Activated CD4-positive, alpha-beta T cell treated with anti-CD3 and anti-CD28 coated beads for 36 hours (primary cell): ENCODE data around the gene MACO1. TPM values are rescaled to one million over a fixed set of nuclear protein-coding genes. Genes with fewer than 3 reads are reported as not detected.
"Not testable (repeated sequence)": the region's sequence is repeated elsewhere in the genome, so short reads cannot be mapped to it uniquely, and the experiment has no call there.

ENCODE experiments used
- ATAC-seq: fragments of 200-7000 bp; cut with Tn5 transposase; one replicate; pipeline ENCODE4 v1.10.0; 2021; ENCODE audit warnings: mild to moderate bottlenecking, moderate library complexity
- CTCF ChIA-PET: fragments of 350-600 bp; sonication (Branson Sonifier 250); formaldehyde crosslinking; loops from one replicate; lab custom pipeline; 2021; ENCODE audit warnings: antibody characterized with exemption; lab: Charles Lee
- POLR2A ChIA-PET: fragments of 350-600 bp; sonication (Branson Sonifier 250); formaldehyde crosslinking; loops from one replicate; lab custom pipeline; 2021; ENCODE audit warnings: antibody characterized with exemption, inconsistent platforms; lab: Charles Lee
- DNase-seq: peaks from one replicate; pipeline ENCODE4 v3.0.0-alpha.2; 2020
- H3K27ac Mint-ChIP-seq: one replicate; pipeline ENCODE4 v1.8.0; 2021; ENCODE audit warnings: mixed read lengths
- H3K27me3 Mint-ChIP-seq: one replicate; pipeline ENCODE4 v1.8.0; 2021; ENCODE audit warnings: mixed read lengths
- H3K36me3 Mint-ChIP-seq: one replicate; pipeline ENCODE4 v1.8.0; 2021; ENCODE audit warnings: low read depth, mixed read lengths
- H3K4me1 Mint-ChIP-seq: one replicate; pipeline ENCODE4 v1.8.0; 2021; ENCODE audit warnings: mixed read lengths
- H3K4me3 Mint-ChIP-seq: one replicate; pipeline ENCODE4 v1.8.0; 2021; ENCODE audit warnings: mild to moderate bottlenecking, moderate library complexity, mixed read lengths
- H3K9me3 Mint-ChIP-seq: one replicate; pipeline ENCODE4 v1.8.0; 2021; ENCODE audit warnings: low read depth, mixed read lengths
- intact Hi-C, 2 experiments: fragments of 100-400 bp; cut with DNase I in 1 of 2; cut with micrococcal nuclease in 1 of 2; formaldehyde crosslinking; loops; one replicate each; pipeline versions ENCODE4 v1.14.2 to v1.15.1; 2022 to 2024; cut with DNase I, micrococcal nuclease
- total RNA-seq, 2 experiments: library from RNA; stranded (reverse); gene quantifications; one replicate each; pipeline ENCODE4 v1.2.3, GENCODE V29; 2021

MACO1 gene
- total RNA-seq, 2 experiments from 2014 or later: 15.7 to 18.5 TPM

GRCh38 chr1:25439287-25439686 lies 8.6 kb downstream of the MACO1 start:
- Mint-ChIP-seq H3K9me3 (no peaks in the 10 kb centered on the region), H3K4me3 (no peak overlapping the region), H3K36me3 (peaks cover 12% of the 10 kb centered on the region), H3K27me3 (no peaks in the 10 kb centered on the region), H3K27ac (no peak overlapping the region), H3K4me1 (peaks cover 55% of the 10 kb centered on the region)
- ATAC-seq (no peak), DNase-seq (no peak)
- ChIA-PET POLR2A (interaction anchor here (0.8 kb wide), 1 partner anchor 74 kb away, joined by 5 read pairs; no protein-coding TSS in a partner anchor), CTCF (interaction anchor here (0.7 to 1.1 kb wide), 2 partner anchors 11 to 410 kb away, joined by 4 read pairs; no protein-coding TSS in a partner anchor)
- intact Hi-C loops: loop anchor here in 1 of 2 experiments (5.0 kb wide), 1 partner anchor 38 kb away; no protein-coding TSS in a partner anchor

- CTCF ChIA-PET: interaction anchor here (0.8 to 1.5 kb wide), 4 partner anchors 9 to 14 kb away, joined by 3 to 5 read pairs (median 3); no protein-coding TSS in a partner anchor
- no peak for DNase-seq
- ATAC-seq: no peak
- H3K9me3 Mint-ChIP-seq: no peaks in the 10 kb centered on the region
- no peak overlapping the region for H3K4me3 Mint-ChIP-seq
- H3K4me1 Mint-ChIP-seq: peaks cover 40% of the 10 kb centered on the region
- POLR2A ChIA-PET: no interaction called here
- no peaks in the 10 kb centered on the region for H3K27me3 Mint-ChIP-seq
- intact Hi-C loops: no loop called here
- peaks cover 18% of the 10 kb centered on the region for H3K36me3 Mint-ChIP-seq
- no peak overlapping the region for H3K27ac Mint-ChIP-seq
Observed at GRCh38 chr1:25442178-25442577, 11.5 kb downstream of the MACO1 start.

GRCh38 chr1:25443030-25443699 lies 12.5 kb downstream of the MACO1 start:
- peaks cover 45% of the 10 kb centered on the region for H3K4me1 Mint-ChIP-seq
- no peak for ATAC-seq

GRCh38 chr1:25444604-25445003 lies 13.9 kb downstream of the MACO1 start:
- CTCF ChIA-PET, DNase-seq, H3K27me3 Mint-ChIP-seq, H3K4me3 Mint-ChIP-seq, H3K27ac Mint-ChIP-seq, ATAC-seq, POLR2A ChIA-PET, intact Hi-C loops, H3K9me3 Mint-ChIP-seq: not testable (repeated sequence)
- H3K36me3 Mint-ChIP-seq: peaks cover 13% of the 10 kb centered on the region
- H3K4me1 Mint-ChIP-seq: peaks cover 45% of the 10 kb centered on the region

More at GRCh38 chr1:25443030-25443699, 12.5 kb downstream of the MACO1 start:
- Mint-ChIP-seq H3K9me3 (no peaks in the 10 kb centered on the region), H3K36me3 (peaks cover 13% of the 10 kb centered on the region), H3K4me3 (no peak overlapping the region), H3K27me3 (no peaks in the 10 kb centered on the region), H3K27ac (peak overlapping the region; percentile 12)
- ChIA-PET CTCF (interaction anchor here (1.0 kb wide), 1 partner anchor 11 kb away, joined by 3 read pairs; no protein-coding TSS in a partner anchor), POLR2A (interaction anchor here (0.6 kb wide), 1 partner anchor 1579 kb away, joined by 6 read pairs; no protein-coding TSS in a partner anchor)
- intact Hi-C loops: no loop called here
- DNase-seq: no peak

GRCh38 chr1:25445993-25446538 lies 15.4 kb downstream of the MACO1 start:
- no peaks in the 10 kb centered on the region for H3K27me3 Mint-ChIP-seq
- ChIA-PET POLR2A (no interaction called here), CTCF (interaction anchor here (0.7 kb wide), 1 partner anchor 9 kb away, joined by 3 read pairs; no protein-coding TSS in a partner anchor)
- no peak overlapping the region for H3K27ac Mint-ChIP-seq
- H3K9me3 Mint-ChIP-seq: no peaks in the 10 kb centered on the region
- H3K4me3 Mint-ChIP-seq: no peak overlapping the region
- H3K36me3 Mint-ChIP-seq: peaks cover 12% of the 10 kb centered on the region
- ATAC-seq: no peak
- H3K4me1 Mint-ChIP-seq: peaks cover 41% of the 10 kb centered on the region
- DNase-seq: no peak
- intact Hi-C loops: no loop called here

GRCh38 chr1:25447547-25447946 lies 16.9 kb downstream of the MACO1 start:
- ATAC-seq (peak; percentile 84), DNase-seq (peak; percentile 20)
- no peak overlapping the region for H3K4me3 Mint-ChIP-seq
- ChIA-PET CTCF (no interaction called here), POLR2A (no interaction called here)
- H3K27me3 Mint-ChIP-seq: no peaks in the 10 kb centered on the region
- H3K4me1 Mint-ChIP-seq: peaks cover 30% of the 10 kb centered on the region
- H3K36me3 Mint-ChIP-seq: peaks cover 17% of the 10 kb centered on the region
- H3K9me3 Mint-ChIP-seq: no peaks in the 10 kb centered on the region
- H3K27ac Mint-ChIP-seq: no peak overlapping the region
- intact Hi-C loops: no loop called here

- no peak overlapping the region for H3K4me3 Mint-ChIP-seq
- no peaks in the 10 kb centered on the region for H3K9me3 Mint-ChIP-seq
- H3K27me3 Mint-ChIP-seq: no peaks in the 10 kb centered on the region
- ATAC-seq (no peak), DNase-seq (no peak)
- CTCF ChIA-PET: interaction anchor here (1.1 to 1.9 kb wide), 6 partner anchors 9 to 36 kb away, joined by 3 to 5 read pairs (median 4); no protein-coding TSS in a partner anchor
- peaks cover 18% of the 10 kb centered on the region for H3K4me1 Mint-ChIP-seq
- H3K27ac Mint-ChIP-seq: no peak overlapping the region
- POLR2A ChIA-PET: no interaction called here
- intact Hi-C loops: no loop called here
- peaks cover 23% of the 10 kb centered on the region for H3K36me3 Mint-ChIP-seq
Observed at GRCh38 chr1:25450891-25451290, 20.2 kb downstream of the MACO1 start.

- CTCF ChIA-PET: interaction anchor here (0.8 kb wide), 1 partner anchor 16 kb away, joined by 3 read pairs; no protein-coding TSS in a partner anchor
- DNase-seq: no peak
- Mint-ChIP-seq H3K4me1 (peaks cover 10% of the 10 kb centered on the region), H3K9me3 (no peaks in the 10 kb centered on the region), H3K4me3 (no peak overlapping the region), H3K36me3 (peaks cover 20% of the 10 kb centered on the region), H3K27me3 (no peaks in the 10 kb centered on the region), H3K27ac (no peak overlapping the region)
- no peak for ATAC-seq
- intact Hi-C loops: no loop called here
- POLR2A ChIA-PET: no interaction called here
Observed at GRCh38 chr1:25451908-25452307, 21.2 kb downstream of the MACO1 start.

GRCh38 chr1:25456502-25456901 lies 25.8 kb downstream of the MACO1 start:
- ChIA-PET POLR2A (no interaction called here), CTCF (interaction anchor here (1.0 to 1.3 kb wide), 2 partner anchors 25 to 31 kb away, joined by 3 read pairs; no protein-coding TSS in a partner anchor)
- intact Hi-C loops: no loop called here
- H3K9me3 Mint-ChIP-seq: peaks cover 2% of the 10 kb centered on the region
- no peaks in the 10 kb centered on the region for H3K27me3 Mint-ChIP-seq
- H3K4me3 Mint-ChIP-seq: no peak overlapping the region
- no peak overlapping the region for H3K27ac Mint-ChIP-seq
- H3K36me3 Mint-ChIP-seq: peaks cover 43% of the 10 kb centered on the region
- no peaks in the 10 kb centered on the region for H3K4me1 Mint-ChIP-seq
- DNase-seq: no peak
- ATAC-seq: no peak

GRCh38 chr1:25458541-25459298 lies 28.0 kb downstream of the MACO1 start:
- H3K27ac Mint-ChIP-seq: no peak overlapping the region
- H3K27me3 Mint-ChIP-seq: no peaks in the 10 kb centered on the region

GRCh38 chr1:25460020-25460419 lies 29.3 kb downstream of the MACO1 start:
- Mint-ChIP-seq H3K27ac (no peak overlapping the region), H3K4me1 (peaks cover 2% of the 10 kb centered on the region), H3K36me3 (peaks cover 42% of the 10 kb centered on the region), H3K4me3 (no peak overlapping the region), H3K27me3 (no peaks in the 10 kb centered on the region), H3K9me3 (peaks cover 2% of the 10 kb centered on the region)
- DNase-seq (no peak), ATAC-seq (no peak)
- ChIA-PET POLR2A (no interaction called here), CTCF (interaction anchor here (1.4 kb wide), 1 partner anchor 10 kb away, joined by 5 read pairs; no protein-coding TSS in a partner anchor)
- intact Hi-C loops: no loop called here

More at GRCh38 chr1:25458541-25459298, 28.0 kb downstream of the MACO1 start:
- H3K4me3 Mint-ChIP-seq: no peak overlapping the region
- ChIA-PET POLR2A (no interaction called here), CTCF (no interaction called here)
- peaks cover 42% of the 10 kb centered on the region for H3K36me3 Mint-ChIP-seq
- DNase-seq: no peak
- ATAC-seq: no peak
- intact Hi-C loops: loop anchor here in 1 of 2 experiments (2.0 kb wide), 1 partner anchor 20 kb away; no protein-coding TSS in a partner anchor
- H3K9me3 Mint-ChIP-seq: peaks cover 2% of the 10 kb centered on the region
- peaks cover 2% of the 10 kb centered on the region for H3K4me1 Mint-ChIP-seq
